ENCODE measurements around the gene TMEM54.

- TF ChIP-seq CTCF (IDR thresholded peaks at IDR 0.05) (no peak), EZH2 (IDR thresholded peaks at IDR 0.05) (no peak)
Observed at GRCh38 chr1:32903991-32904785, 3.0 kb upstream of the TMEM54 start.
